DMS79 (cell line): ENCODE results near the gene SLC44A3.
A peak's percentile ranks its signal among the peaks of the same experiment; 100 is the strongest.

Experiments used
- DNase-seq: peaks from one replicate; lab custom pipeline; 2025; lab: John Stamatoyannopoulos, UW

The SLC44A3 gene

GRCh38 chr1:94908190-94908589, 88.0 kb downstream of the SLC44A3 start:
- DNase-seq: no peak

- no peak for DNase-seq
Measured at GRCh38 chr1:94908965-94909364, 88.8 kb downstream of the SLC44A3 start.

DNA sequence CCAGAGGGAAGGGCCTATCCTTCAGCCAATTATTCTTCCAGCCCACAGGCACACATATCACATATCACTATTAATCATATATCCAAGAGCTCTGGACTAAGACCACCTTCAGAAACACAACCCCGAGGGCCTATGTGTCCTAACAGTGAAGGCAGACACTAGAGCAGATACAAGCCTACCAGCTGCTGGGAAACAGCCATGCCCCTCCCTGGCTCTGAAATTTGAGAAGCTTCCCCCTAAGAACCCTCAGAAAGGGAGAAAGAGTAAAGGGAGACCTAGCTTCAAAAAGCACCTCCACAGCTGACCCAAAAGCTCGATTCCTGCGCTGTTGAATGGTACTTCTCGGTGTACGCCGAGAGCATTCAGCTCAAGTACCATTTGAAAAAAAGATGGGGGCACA, 89.3 kb downstream of the SLC44A3 start:
- DNase-seq: no peak

DNA sequence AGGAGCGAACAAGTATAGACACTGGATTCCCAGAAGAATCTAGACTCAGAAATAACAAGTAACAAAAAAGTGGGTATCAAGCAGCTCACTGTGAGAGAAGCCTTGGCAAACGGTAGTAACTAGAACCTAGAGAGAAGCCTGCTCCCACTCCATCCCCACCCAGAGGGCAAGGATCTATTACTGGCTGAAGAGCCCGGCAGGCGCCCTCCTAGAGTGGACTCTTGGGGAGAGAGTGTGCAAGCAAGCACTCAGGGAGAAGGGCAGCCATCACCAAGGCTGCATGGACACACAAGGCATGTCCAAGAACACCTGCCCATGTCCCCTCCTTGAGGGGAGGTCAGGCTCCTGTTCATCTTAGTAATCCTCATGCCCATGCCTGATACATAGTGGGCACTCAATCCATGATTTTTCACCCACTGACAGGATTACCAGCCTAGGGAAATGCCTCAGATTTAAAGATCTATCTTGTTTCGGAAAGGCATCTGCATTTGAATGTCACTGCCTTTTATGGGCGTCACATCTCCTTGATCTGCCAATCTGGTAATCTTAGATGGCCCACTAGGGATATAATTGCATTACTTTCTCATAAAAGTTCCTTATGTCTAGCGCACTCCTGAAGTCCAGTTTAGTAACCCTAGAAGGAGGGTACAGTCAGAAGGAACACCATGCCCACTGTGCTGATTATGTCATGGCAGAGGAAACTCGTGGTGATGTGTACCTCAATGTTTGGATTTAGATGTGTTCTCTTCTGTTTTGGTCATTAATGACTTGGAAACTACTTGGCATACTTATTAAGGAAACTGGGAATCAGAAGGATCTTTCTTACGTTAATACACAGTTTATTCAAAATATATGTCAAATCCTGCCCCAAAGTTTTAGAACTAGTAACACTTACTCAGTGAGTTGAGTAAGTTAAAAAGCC, 92.4 kb downstream of the SLC44A3 start:
- no peak for DNase-seq

DNA sequence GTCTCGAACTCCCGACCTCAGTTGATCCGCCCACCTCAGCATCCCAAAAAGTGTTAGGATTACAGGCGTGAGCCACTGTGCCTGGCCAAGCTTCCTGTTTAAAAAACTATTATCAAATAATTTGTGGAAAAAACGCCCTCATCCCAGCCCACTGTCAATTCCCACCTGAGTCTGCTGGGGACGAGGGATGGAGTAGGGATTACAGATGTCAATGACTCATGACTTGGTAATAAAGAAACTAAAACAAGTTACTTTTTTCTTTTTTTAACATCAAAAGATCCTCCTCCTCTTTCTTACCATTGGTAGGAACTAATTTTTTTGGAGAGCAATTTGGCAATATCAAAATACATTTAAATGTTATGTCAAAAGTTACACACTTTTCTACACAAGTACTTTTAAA, 97.1 kb downstream of the SLC44A3 start:
- DNase-seq: no peak

DNA sequence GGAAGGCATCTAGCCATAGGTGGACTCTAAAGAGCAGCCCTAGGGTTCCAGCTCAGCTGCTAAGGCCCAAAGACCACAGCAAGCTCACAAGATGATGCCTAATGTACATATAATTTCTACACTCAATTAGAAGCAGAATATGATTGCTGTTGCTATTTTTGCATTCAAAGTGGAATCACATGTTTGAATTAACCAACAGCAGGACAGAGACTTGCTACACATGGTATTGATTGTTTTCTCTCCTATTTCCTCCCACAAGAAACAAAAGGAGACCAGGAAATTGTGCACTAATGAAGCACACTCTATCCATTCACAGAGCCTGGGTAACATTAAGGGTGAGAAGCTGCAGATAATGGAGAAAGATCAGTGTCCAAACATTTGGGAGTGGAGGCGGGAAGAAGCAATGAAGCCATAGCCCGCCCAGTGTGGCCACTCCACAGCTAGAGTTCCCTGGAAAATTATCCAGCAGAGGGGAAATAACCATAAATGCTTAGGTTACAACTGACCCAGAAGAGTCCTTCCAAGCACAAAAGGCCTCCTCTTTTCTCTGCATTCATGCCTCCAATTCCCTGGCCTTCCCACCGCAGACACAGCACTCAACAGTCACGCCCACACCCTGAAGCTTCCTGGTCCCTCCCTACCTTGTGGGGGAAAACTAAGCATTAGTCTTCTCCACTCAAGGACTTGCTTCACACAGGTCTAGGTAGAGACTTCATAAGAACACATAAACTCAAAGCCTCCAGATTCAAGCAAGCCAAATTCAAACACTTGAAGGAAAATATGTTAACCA, 99.3 kb downstream of the SLC44A3 start:
- peak; percentile 75 for DNase-seq

- DNase-seq: no peak
Measured at GRCh38 chr1:94920061-94920460, 99.9 kb downstream of the SLC44A3 start.

DNA sequence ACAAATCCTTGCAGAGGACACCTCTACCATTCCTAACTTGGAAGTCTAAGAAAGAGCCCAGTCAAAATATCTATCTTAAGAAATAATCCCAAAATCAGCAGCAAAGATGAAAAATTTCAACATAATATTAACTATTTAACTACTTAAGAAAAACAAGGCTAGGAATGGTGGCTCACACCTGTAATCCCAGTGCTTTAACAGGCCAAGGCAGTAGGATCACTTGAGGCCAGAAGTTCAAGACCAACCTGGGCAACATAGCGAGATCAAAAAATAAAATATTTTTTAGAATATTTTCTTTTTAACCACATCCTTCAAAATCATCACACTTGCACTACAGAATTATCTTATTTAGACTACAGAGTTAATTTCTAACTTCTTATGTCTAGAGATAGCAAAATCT, 101.8 kb downstream of the SLC44A3 start:
- DNase-seq: no peak

- peak; percentile 58 for DNase-seq
Measured at GRCh38 chr1:94922761-94923331, 102.7 kb downstream of the SLC44A3 start.

- DNase-seq: no peak
Measured at GRCh38 chr1:94925004-94925403, 104.8 kb downstream of the SLC44A3 start.

GRCh38 chr1:94925561-94926125, 105.5 kb downstream of the SLC44A3 start:
- DNase-seq: peak; percentile 76

DNA sequence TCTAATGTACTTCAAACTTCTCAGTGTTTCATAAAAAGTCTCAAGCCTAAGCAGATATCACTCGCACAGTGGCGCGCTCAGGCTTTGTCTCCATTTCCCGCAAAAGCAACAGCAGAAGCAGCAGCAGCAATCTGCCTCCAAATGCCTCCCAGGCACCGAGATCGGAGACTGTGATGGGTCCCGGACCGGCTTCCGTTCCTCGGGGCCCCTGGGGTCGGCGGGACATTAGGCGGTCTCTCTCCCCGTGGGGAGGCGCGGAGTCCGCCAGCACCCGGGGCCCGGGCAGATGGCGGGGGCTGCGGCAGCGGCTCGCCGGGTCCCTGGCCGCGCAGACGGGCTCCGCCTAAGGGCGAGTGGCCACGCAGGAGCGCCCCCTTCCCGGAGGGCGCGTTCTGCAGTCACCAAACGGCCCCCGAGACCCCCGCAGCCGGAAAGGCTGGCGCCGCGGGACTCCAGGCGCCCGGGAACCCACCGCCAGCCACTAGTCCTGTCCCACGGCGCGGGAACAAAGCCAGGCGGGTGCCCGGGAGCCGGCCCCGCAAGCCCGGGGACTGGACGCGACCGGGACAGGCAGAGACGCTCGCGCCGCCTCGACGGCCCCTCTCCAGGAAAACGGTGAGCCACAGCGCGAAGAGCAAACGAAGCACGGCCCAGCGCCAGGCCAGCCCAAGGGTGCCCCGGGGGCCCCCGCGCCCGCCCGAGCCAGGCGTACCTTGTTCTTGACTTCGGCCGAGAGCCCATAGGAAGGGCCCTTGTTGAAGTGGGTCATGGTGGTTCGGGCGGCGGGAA, 106.2 kb downstream of the SLC44A3 start:
- peak; percentile 37 for DNase-seq

DNA sequence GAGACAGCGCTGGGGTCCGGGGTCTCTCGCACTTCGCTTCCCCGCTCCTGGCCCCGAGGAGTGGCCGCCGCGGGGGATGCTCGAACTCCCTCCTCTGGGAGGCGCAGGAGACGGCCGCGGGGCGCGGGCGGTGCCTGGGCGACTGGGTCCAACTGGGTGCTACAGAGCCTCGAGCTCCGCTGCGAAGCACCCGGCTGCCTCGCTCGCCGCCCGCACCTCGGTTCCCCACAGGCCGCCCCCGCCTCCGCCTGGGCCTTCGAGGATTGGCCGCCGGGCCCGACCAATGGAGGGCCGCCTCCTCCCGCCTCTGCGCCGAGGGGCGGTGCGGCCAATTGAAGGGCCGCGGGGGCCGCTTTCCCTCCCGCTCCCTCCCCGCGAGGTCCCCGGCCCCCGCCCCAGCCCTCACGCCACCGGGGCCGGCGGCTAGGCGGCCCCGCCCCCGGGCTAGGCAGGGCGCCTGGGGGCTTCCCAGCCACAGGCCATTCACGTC, 106.8 kb downstream of the SLC44A3 start, which contains the start of gene CNN3:
Gene CNN3 (minus strand): TSS at position 196 of the 490 bp plus-strand sequence. CDS start 216 bp downstream, outside the sequence.
- peak; percentile 75 for DNase-seq

DNA sequence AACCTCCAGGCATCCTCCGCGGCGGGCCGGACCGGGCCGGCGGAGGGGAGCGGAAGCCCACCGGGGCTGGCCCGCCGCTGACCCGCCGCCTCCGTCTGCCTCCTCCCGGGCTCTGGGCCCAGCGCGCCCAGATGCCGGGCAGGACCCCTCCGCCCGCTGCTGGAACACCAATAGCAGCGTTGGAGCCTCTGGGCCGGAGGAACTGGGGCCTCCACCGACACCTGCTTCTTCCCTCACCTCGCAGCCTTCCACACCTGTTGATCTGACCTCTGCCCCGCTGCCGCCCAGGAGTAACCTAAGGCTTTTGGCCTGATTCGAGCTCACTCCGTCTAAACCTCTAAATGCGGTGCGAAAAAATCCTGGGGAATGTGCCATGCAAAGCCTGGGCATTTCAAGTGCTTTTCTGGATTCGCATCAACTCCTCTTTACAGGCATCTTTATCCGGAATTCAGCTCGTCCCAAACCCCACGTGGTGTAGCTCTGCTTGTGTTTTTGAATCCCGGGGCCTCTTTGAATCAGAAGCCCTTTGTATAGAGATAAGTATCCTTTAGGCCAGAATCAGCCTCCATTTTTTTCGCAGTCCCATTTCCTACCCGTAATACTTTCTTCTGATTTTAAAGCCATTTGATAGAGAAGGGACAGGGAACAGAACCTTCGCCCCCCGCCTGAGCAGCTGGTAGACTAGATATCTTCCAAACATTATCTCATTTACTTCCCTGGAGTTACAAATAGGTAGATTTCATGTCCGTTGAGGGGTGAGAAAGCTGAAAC, 107.4 kb downstream of the SLC44A3 start:
- peak; percentile 49 for DNase-seq

- DNase-seq: no peak
Measured at GRCh38 chr1:94928293-94928939, 108.3 kb downstream of the SLC44A3 start.

GRCh38 chr1:94929351-94930217, 109.4 kb downstream of the SLC44A3 start:
- no peak for DNase-seq

GRCh38 chr1:94931254-94931841, 111.2 kb downstream of the SLC44A3 start:
- no peak for DNase-seq

- DNase-seq: no peak
Measured at GRCh38 chr1:94934551-94934950, 114.4 kb downstream of the SLC44A3 start.

DNA sequence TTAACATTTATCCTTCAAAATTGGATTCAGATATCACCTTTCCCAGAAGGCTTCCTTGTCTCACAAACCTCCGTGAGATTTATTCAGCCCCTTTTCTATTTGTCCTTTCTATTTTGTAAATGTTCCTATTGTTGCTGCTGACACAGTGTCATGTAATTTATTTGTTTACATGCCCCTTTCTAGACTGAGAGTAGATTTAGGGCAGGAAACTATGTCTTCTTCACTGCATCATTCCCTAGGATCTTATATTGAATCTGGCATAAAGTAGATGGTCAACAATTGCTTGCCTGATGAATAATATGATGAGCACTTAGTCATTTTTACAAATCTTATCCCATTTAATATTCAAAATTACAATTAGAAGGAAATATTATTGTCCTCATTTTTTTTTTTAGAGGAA, 114.9 kb downstream of the SLC44A3 start:
- no peak for DNase-seq
